ENCODE results near the gene MARCO. TPM values are rescaled to one million over a fixed set of nuclear protein-coding genes. Genes with fewer than 3 reads are reported as not detected.

The MARCO gene
- total RNA-seq, 4 donors from 2014 or later, result 0.87 to 23.7 (median 2.9) TPM

- DNase-seq, result no peak
- Histone ChIP-seq H3K27me3 (peaks cover 0 to 9% (median 0%) of the 10 kb centered on the region in 4 donors), H3K4me1 (peaks cover 0 to 4% (median 0%) of the 10 kb centered on the region in 3 donors), H3K27ac (peak overlapping the region in 1 of 4 donors; percentile 34), H3K9me3 (no peaks in the 10 kb centered on the region), H3K36me3 (no peaks in the 10 kb centered on the region), H3K4me3 (no peak overlapping the region)
- WGBS, 2 donors, result 35 to 67% methylated on average over 5 to 6 of the region's 8 CpGs
- intact Hi-C loops (cut with DNase I), result no loop called here
- TF ChIP-seq CTCF (IDR thresholded peaks at IDR 0.05), result no peak
- TF ChIP-seq POLR2A (IDR thresholded peaks at IDR 0.05), result no peak
Observed at GRCh38 chr2:118954297-118955060, 12.5 kb downstream of the MARCO start.

- H3K4me1 ChIP-seq, result no peaks in the 10 kb centered on the region
- H3K36me3 ChIP-seq, result no peaks in the 10 kb centered on the region
- TF ChIP-seq CTCF (IDR thresholded peaks at IDR 0.05) (no peak), POLR2A (IDR thresholded peaks at IDR 0.05) (no peak)
- no peaks in the 10 kb centered on the region for H3K9me3 ChIP-seq
- no peak overlapping the region for H3K27ac ChIP-seq
- peaks cover 0 to 14% (median 0%) of the 10 kb centered on the region in 4 donors for H3K27me3 ChIP-seq
- intact Hi-C loops (cut with DNase I), result no loop called here
- H3K4me3 ChIP-seq, result no peak overlapping the region
- no peak for DNase-seq
- 15 to 22% methylated on average over 2 to 3 of the region's 3 CpGs for WGBS, 2 donors
Observed at GRCh38 chr2:118965737-118966136, 23.7 kb downstream of the MARCO start.

- Histone ChIP-seq H3K4me3 (no peak overlapping the region), H3K36me3 (no peaks in the 10 kb centered on the region), H3K4me1 (no peaks in the 10 kb centered on the region), H3K27me3 (peaks cover 0 to 17% (median 0%) of the 10 kb centered on the region in 4 donors), H3K27ac (no peak overlapping the region), H3K9me3 (no peaks in the 10 kb centered on the region)
- 49 to 83% methylated on average over 3 to 6 of the region's 6 CpGs for WGBS, 2 donors
- no peak for TF ChIP-seq CTCF (IDR thresholded peaks at IDR 0.05)
- no peak for TF ChIP-seq POLR2A (IDR thresholded peaks at IDR 0.05)
- no peak for DNase-seq
- intact Hi-C loops (cut with DNase I), result no loop called here
Observed at GRCh38 chr2:118967124-118967880, 25.3 kb downstream of the MARCO start.

GRCh38 chr2:118968042-118968441 is 26.0 kb downstream of the MARCO start:
- H3K4me1 ChIP-seq, result no peaks in the 10 kb centered on the region
- 41 to 50% methylated on average over 3 of the region's 3 CpGs for WGBS, 2 donors
- intact Hi-C loops (cut with DNase I), result no loop called here
- no peaks in the 10 kb centered on the region for H3K9me3 ChIP-seq
- TF ChIP-seq CTCF (IDR thresholded peaks at IDR 0.05), result no peak
- TF ChIP-seq POLR2A (IDR thresholded peaks at IDR 0.05), result no peak
- no peaks in the 10 kb centered on the region for H3K36me3 ChIP-seq
- DNase-seq, result no peak
- no peak overlapping the region for H3K4me3 ChIP-seq
- no peak overlapping the region for H3K27ac ChIP-seq
- H3K27me3 ChIP-seq, result peaks cover 0 to 17% (median 0%) of the 10 kb centered on the region in 4 donors
